Dermis microvascular lymphatic vessel endothelial cell (primary cell): ENCODE data around the gene FAM177A1. TPM values are rescaled to one million over a fixed set of nuclear protein-coding genes. Genes with fewer than 3 reads are reported as not detected.
A peak's percentile ranks its signal among the peaks of the same experiment; 100 is the strongest.
"Not testable (repeated sequence)": the region's sequence is repeated elsewhere in the genome, so short reads cannot be mapped to it uniquely, and the experiment has no call there.

ENCODE experiments used
- DNase-seq, 2 donors: peaks; one replicate each; pipeline versions ENCODE4 v3.0.0 to v3.0.0-alpha.2; 2010; ENCODE audit warnings: low read depth in 2 of 2
- total RNA-seq: library from RNA; depleted of rRNA; stranded (reverse); fragments of >200 nt; gene quantifications from 2 replicates; pipeline ENCODE4 v1.2.1, GENCODE V29; 2014

Gene FAM177A1
- total RNA-seq = 43.9 and 52.2 TPM in 2 replicates

- DNase-seq = peak; percentile 90 to 97
These were observed at the start of gene FAM177A1 for GRCh38 chr14:35046048-35046750. Gene FAM177A1 (plus strand): TSS chr14:35046272. CDS start chr14:35046464, 192 bp downstream.

- DNase-seq = peak in 1 of 2 donors; percentile 39
These were observed 48.3 kb upstream of the FAM177A1 start for GRCh38 chr14:34997762-34998161.

GRCh38 chr14:34999500-34999899 lies 46.6 kb upstream of the FAM177A1 start:
- no peak for DNase-seq

- DNase-seq = no peak
These were observed 44.5 kb upstream of the FAM177A1 start for GRCh38 chr14:35001621-35002020.

- DNase-seq = no peak
These were observed 41.2 kb upstream of the FAM177A1 start for GRCh38 chr14:35004839-35005238.

- no peak for DNase-seq
These were observed 29.5 kb upstream of the FAM177A1 start for GRCh38 chr14:35016568-35016967.

- no peak for DNase-seq
These were observed 25.4 kb upstream of the FAM177A1 start for GRCh38 chr14:35020713-35021112.

GRCh38 chr14:35028435-35028834 lies 17.6 kb upstream of the FAM177A1 start:
- DNase-seq = no peak

- DNase-seq = no peak
These were observed 13.5 kb upstream of the FAM177A1 start for GRCh38 chr14:35032562-35032961.

GRCh38 chr14:35034440-35034833 lies 11.6 kb upstream of the FAM177A1 start:
- no peak for DNase-seq

- DNase-seq = not testable (repeated sequence)
These were observed 11.0 kb upstream of the FAM177A1 start for GRCh38 chr14:35034944-35035554.

GRCh38 chr14:35038312-35038711 lies 7.8 kb upstream of the FAM177A1 start:
- DNase-seq = not testable (repeated sequence)

GRCh38 chr14:35042632-35043031 lies 3.4 kb upstream of the FAM177A1 start:
- no peak for DNase-seq

GRCh38 chr14:35043046-35043445 lies 3.0 kb upstream of the FAM177A1 start:
- no peak for DNase-seq

GRCh38 chr14:35044939-35045797 lies 904 bp upstream of the FAM177A1 start:
- DNase-seq = no peak

- no peak for DNase-seq
These were observed 349 bp upstream of the FAM177A1 start for GRCh38 chr14:35045798-35046047.

GRCh38 chr14:35046751-35047536 lies 872 bp downstream of the FAM177A1 start:
- DNase-seq = peak in 1 of 2 donors; percentile 36

- DNase-seq = peak in 1 of 2 donors; percentile 5
These were observed 2.0 kb downstream of the FAM177A1 start for GRCh38 chr14:35047976-35048513.

GRCh38 chr14:35050652-35051051 lies 4.6 kb downstream of the FAM177A1 start:
- peak in 1 of 2 donors; percentile 48 for DNase-seq

- no peak for DNase-seq
These were observed 5.7 kb downstream of the FAM177A1 start for GRCh38 chr14:35051796-35052195.

- DNase-seq = no peak
These were observed 6.6 kb downstream of the FAM177A1 start for GRCh38 chr14:35052637-35053036.
